IMR-90 (cell line): ENCODE data around the gene DIP2C.

Experiments
- MAZ ChIP-seq: IDR thresholded peaks from 2 replicates; pipeline ENCODE4 v1.6.1; 2012; ENCODE audit warnings: low read depth, mild to moderate bottlenecking, low read length, improper control_type of control experiment, moderate library complexity, borderline replicate concordance
- RAD21 ChIP-seq: IDR thresholded peaks from 2 replicates; pipeline ENCODE4 v1.6.1; 2012; ENCODE audit warnings: low read length, improper control_type of control experiment
- TF ChIP-seq, protein P1 (sequence below): conservative IDR thresholded peaks from 2 replicates; pipeline ENCODE4 v1.5.1; 2012; ENCODE audit warnings: mild to moderate bottlenecking, low read depth, low read length, improper control_type of control experiment

GRCh38 chr10:605632-606325 is 83.7 kb downstream of the DIP2C start:
- TF ChIP-seq MAZ: no peak
- TF ChIP-seq, protein P1, sequence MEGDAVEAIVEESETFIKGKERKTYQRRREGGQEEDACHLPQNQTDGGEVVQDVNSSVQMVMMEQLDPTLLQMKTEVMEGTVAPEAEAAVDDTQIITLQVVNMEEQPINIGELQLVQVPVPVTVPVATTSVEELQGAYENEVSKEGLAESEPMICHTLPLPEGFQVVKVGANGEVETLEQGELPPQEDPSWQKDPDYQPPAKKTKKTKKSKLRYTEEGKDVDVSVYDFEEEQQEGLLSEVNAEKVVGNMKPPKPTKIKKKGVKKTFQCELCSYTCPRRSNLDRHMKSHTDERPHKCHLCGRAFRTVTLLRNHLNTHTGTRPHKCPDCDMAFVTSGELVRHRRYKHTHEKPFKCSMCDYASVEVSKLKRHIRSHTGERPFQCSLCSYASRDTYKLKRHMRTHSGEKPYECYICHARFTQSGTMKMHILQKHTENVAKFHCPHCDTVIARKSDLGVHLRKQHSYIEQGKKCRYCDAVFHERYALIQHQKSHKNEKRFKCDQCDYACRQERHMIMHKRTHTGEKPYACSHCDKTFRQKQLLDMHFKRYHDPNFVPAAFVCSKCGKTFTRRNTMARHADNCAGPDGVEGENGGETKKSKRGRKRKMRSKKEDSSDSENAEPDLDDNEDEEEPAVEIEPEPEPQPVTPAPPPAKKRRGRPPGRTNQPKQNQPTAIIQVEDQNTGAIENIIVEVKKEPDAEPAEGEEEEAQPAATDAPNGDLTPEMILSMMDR: no peak
- no peak for TF ChIP-seq RAD21
